BJ (cell line): ENCODE results near the gene ZC2HC1C. TPM values are rescaled to one million over a fixed set of nuclear protein-coding genes. Genes with fewer than 3 reads are reported as not detected.

Experiments used
- CTCF ChIA-PET: fragments of 350-600 bp; formaldehyde crosslinking; extraction: SDS; loops from one replicate; lab custom pipeline; 2021; ENCODE audit warnings: antibody characterized with exemption, inconsistent platforms; lab: Yijun Ruan, JAX
- POLR2A ChIA-PET: fragments of 300-600 bp; sonication (Branson Sonifier 250); formaldehyde crosslinking; extraction: SDS; loops from one replicate; lab custom pipeline; 2021; ENCODE audit warnings: antibody characterized with exemption; lab: Charles Lee
- DNase-seq: peaks from one replicate; pipeline ENCODE4 v3.0.0-alpha.2; 2011; ENCODE audit warnings: low read depth
- H3K27me3 ChIP-seq: 2 replicates; pipeline ENCODE4 v1.6.0; 2011; ENCODE audit warnings: low read length; ENCODE audit not compliant: control insufficient read depth, insufficient read depth
- H3K36me3 ChIP-seq: 2 replicates; pipeline ENCODE4 v1.5.1; 2011; ENCODE audit warnings: low read length; ENCODE audit not compliant: control insufficient read depth, insufficient read depth
- H3K4me3 ChIP-seq: 2 replicates; pipeline ENCODE4 v1.5.1; 2011; ENCODE audit warnings: low read depth, mild to moderate bottlenecking, control low read depth, low read length
- CTCF ChIP-seq: IDR thresholded peaks from 2 replicates; pipeline ENCODE4 v1.5.1; 2011; ENCODE audit warnings: low read depth, mild to moderate bottlenecking, control low read depth, inconsistent platforms, low read length, moderate library complexity; ENCODE audit not compliant: insufficient read depth
- polyA plus RNA-seq: library from polyadenylated mRNA; depleted of rRNA; stranded (reverse); fragments of >200 nt; gene quantifications from 2 replicates; pipeline ENCODE4 v1.2.3, GENCODE V29; 2011

The ZC2HC1C gene
- polyA plus RNA-seq, 1 experiment = 0.85 TPM

- no peak for DNase-seq
- Histone ChIP-seq H3K4me3 (no peak overlapping the region), H3K36me3 (peaks cover 20% of the 10 kb centered on the region), H3K27me3 (no peaks in the 10 kb centered on the region)
- ChIA-PET CTCF (interaction anchor here (1.6 kb wide), 1 partner anchor 392 kb away, joined by 5 read pairs; no protein-coding TSS in a partner anchor), POLR2A (no interaction called here)
- no peak for TF ChIP-seq CTCF
Measured at GRCh38 chr14:75096959-75097358, 27.5 kb downstream of the ZC2HC1C start.

GRCh38 chr14:75098212-75098611 lies 28.8 kb downstream of the ZC2HC1C start:
- Histone ChIP-seq H3K36me3 (peaks cover 20% of the 10 kb centered on the region), H3K27me3 (no peaks in the 10 kb centered on the region), H3K4me3 (no peak overlapping the region)
- TF ChIP-seq CTCF = no peak
- ChIA-PET POLR2A (no interaction called here), CTCF (interaction anchor here (0.6 to 1.4 kb wide), 5 partner anchors 9 to 84 kb away, joined by 3 to 8 read pairs (median 3); no protein-coding TSS in a partner anchor)
- no peak for DNase-seq

- POLR2A ChIA-PET = no interaction called here
- CTCF ChIA-PET = interaction anchor here (0.6 to 1.4 kb wide), 5 partner anchors 9 to 84 kb away, joined by 3 to 8 read pairs (median 3); no protein-coding TSS in a partner anchor
- TF ChIP-seq CTCF = no peak
- H3K36me3 ChIP-seq = peaks cover 20% of the 10 kb centered on the region
- no peak overlapping the region for H3K4me3 ChIP-seq
- H3K27me3 ChIP-seq = no peaks in the 10 kb centered on the region
- DNase-seq = no peak
Measured at GRCh38 chr14:75098682-75099081, 29.2 kb downstream of the ZC2HC1C start.

GRCh38 chr14:75101491-75101890 lies 32.0 kb downstream of the ZC2HC1C start:
- CTCF ChIA-PET = interaction anchor here (0.9 to 1.2 kb wide), 3 partner anchors 13 to 178 kb away, joined by 3 to 9 read pairs (median 3); partner anchors contain the start of gene RPS6KL1
- POLR2A ChIA-PET = no interaction called here
- no peak for TF ChIP-seq CTCF
- no peak overlapping the region for H3K4me3 ChIP-seq
- DNase-seq = no peak
- no peaks in the 10 kb centered on the region for H3K27me3 ChIP-seq
- peaks cover 20% of the 10 kb centered on the region for H3K36me3 ChIP-seq

- no peak for DNase-seq
- CTCF ChIA-PET = interaction anchor here (0.7 to 1.8 kb wide), 3 partner anchors 9 to 19 kb away, joined by 3 to 10 read pairs (median 7); no protein-coding TSS in a partner anchor
- POLR2A ChIA-PET = no interaction called here
Measured at GRCh38 chr14:75107186-75107585, 37.7 kb downstream of the ZC2HC1C start.

More at GRCh38 chr14:75107186-75107585, 37.7 kb downstream of the ZC2HC1C start:
- H3K27me3 ChIP-seq = no peaks in the 10 kb centered on the region
- no peak for TF ChIP-seq CTCF
- peaks cover 19% of the 10 kb centered on the region for H3K36me3 ChIP-seq
- H3K4me3 ChIP-seq = no peak overlapping the region
